Stimulated activated CD4-positive, alpha-beta T cell treated with anti-CD3 and anti-CD28 coated beads, Interleukin-4, amount 100 ng/mL, for 24 hours (primary cell): ENCODE measurements around the gene SPIRE2.

Experiments
- DNase-seq: peaks from one replicate; pipeline ENCODE4 v3.0.0-alpha.2; 2020

The SPIRE2 gene

GRCh38 chr16:89837014-89837546 is 8.8 kb downstream of the SPIRE2 start:
- DNase-seq = no peak

GRCh38 chr16:89841275-89841674 is 13.0 kb downstream of the SPIRE2 start:
- peak; percentile 26 for DNase-seq

- DNase-seq = no peak
Observed at GRCh38 chr16:89842471-89843408, 14.5 kb downstream of the SPIRE2 start.

- no peak for DNase-seq
Observed at GRCh38 chr16:89843409-89844350, 15.4 kb downstream of the SPIRE2 start.

GRCh38 chr16:89844739-89845339 is 16.6 kb downstream of the SPIRE2 start:
- no peak for DNase-seq

GRCh38 chr16:89845417-89845816 is 17.1 kb downstream of the SPIRE2 start:
- DNase-seq = peak; percentile 21

- DNase-seq = no peak
Observed at GRCh38 chr16:89847051-89847939, 19.0 kb downstream of the SPIRE2 start.

GRCh38 chr16:89847940-89848297 is 19.6 kb downstream of the SPIRE2 start:
- no peak for DNase-seq

GRCh38 chr16:89848974-89849373 is 20.7 kb downstream of the SPIRE2 start:
- no peak for DNase-seq

- no peak for DNase-seq
Observed at GRCh38 chr16:89853306-89853993, 25.2 kb downstream of the SPIRE2 start.

- no peak for DNase-seq
Observed at GRCh38 chr16:89855301-89855945, 27.1 kb downstream of the SPIRE2 start.

GRCh38 chr16:89855986-89856385 is 27.7 kb downstream of the SPIRE2 start:
- DNase-seq = no peak

GRCh38 chr16:89858973-89859614 is 30.8 kb downstream of the SPIRE2 start:
- DNase-seq = no peak

GRCh38 chr16:89859615-89860007 is 31.3 kb downstream of the SPIRE2 start:
- DNase-seq = no peak

- DNase-seq = peak; percentile 76
Observed at GRCh38 chr16:89860747-89861304, 32.6 kb downstream of the SPIRE2 start.

- no peak for DNase-seq
Observed at GRCh38 chr16:89861648-89862047, 33.4 kb downstream of the SPIRE2 start.

- no peak for DNase-seq
Observed at GRCh38 chr16:89862732-89863131, 34.5 kb downstream of the SPIRE2 start.

GRCh38 chr16:89863741-89864526 is 35.7 kb downstream of the SPIRE2 start:
- DNase-seq = peak; percentile 45

GRCh38 chr16:89864527-89864820 is 36.2 kb downstream of the SPIRE2 start:
- DNase-seq = no peak
